COLO668 (cell line): Measurements from ENCODE around the gene TMEM131L.

Experiments used
- DNase-seq: peaks from one replicate; lab custom pipeline; 2025; ENCODE audit not compliant: unreplicated experiment; lab: John Stamatoyannopoulos, UW

TMEM131L gene

GRCh38 chr4:153474251-153474650 lies 8.1 kb downstream of the TMEM131L start:
- DNase-seq = no peak

- DNase-seq = no peak
Measured at GRCh38 chr4:153476829-153477574, 10.8 kb downstream of the TMEM131L start.

GRCh38 chr4:153479101-153479500 lies 12.9 kb downstream of the TMEM131L start:
- DNase-seq = no peak

GRCh38 chr4:153480704-153481103 lies 14.5 kb downstream of the TMEM131L start:
- no peak for DNase-seq

- no peak for DNase-seq
Measured at GRCh38 chr4:153481478-153481877, 15.3 kb downstream of the TMEM131L start.

GRCh38 chr4:153483432-153484418 lies 17.6 kb downstream of the TMEM131L start:
- no peak for DNase-seq

- peak; percentile 16 for DNase-seq
Measured at GRCh38 chr4:153485359-153485758, 19.2 kb downstream of the TMEM131L start.

- DNase-seq = no peak
Measured at GRCh38 chr4:153485860-153486259, 19.7 kb downstream of the TMEM131L start.

GRCh38 chr4:153486281-153487151 lies 20.4 kb downstream of the TMEM131L start:
- DNase-seq = peak; percentile 49

GRCh38 chr4:153488006-153488891 lies 22.1 kb downstream of the TMEM131L start:
- no peak for DNase-seq

- no peak for DNase-seq
Measured at GRCh38 chr4:153489856-153490558, 23.8 kb downstream of the TMEM131L start.

GRCh38 chr4:153490985-153491483 lies 24.9 kb downstream of the TMEM131L start:
- no peak for DNase-seq

GRCh38 chr4:153494562-153494961 lies 28.4 kb downstream of the TMEM131L start:
- DNase-seq = no peak

GRCh38 chr4:153495480-153496193 lies 29.5 kb downstream of the TMEM131L start:
- DNase-seq = no peak

GRCh38 chr4:153497091-153497531 lies 31.0 kb downstream of the TMEM131L start:
- DNase-seq = no peak

- no peak for DNase-seq
Measured at GRCh38 chr4:153497988-153498967, 32.1 kb downstream of the TMEM131L start.

GRCh38 chr4:153499005-153499404 lies 32.8 kb downstream of the TMEM131L start:
- DNase-seq = no peak
